SU-DHL-6 (cell line): ENCODE data around the gene B3GAT2.

Source experiments
- EZH2phosphoT487 ChIP-seq: fragments of 200-600 bp; sonication (generic), shearing (Covaris generic); conservative IDR thresholded peaks from 2 replicates; pipeline ENCODE4 v1.6.1; 2018; ENCODE audit warnings: mild to moderate bottlenecking, antibody characterized with exemption, low read length, moderate library complexity, mixed read lengths
- TF ChIP-seq, protein P1 (sequence below): fragments of 200-600 bp; sonication (generic); IDR thresholded peaks from one replicate; pipeline ENCODE4 v1.5.1; 2017; ENCODE audit warnings: antibody characterized with exemption, mild to moderate bottlenecking, low read length, moderate library complexity; ENCODE audit not compliant: insufficient read depth, poor library complexity, severe bottlenecking

GRCh38 chr6:70872469-70872868 lies 84.4 kb downstream of the B3GAT2 start:
- TF ChIP-seq EZH2phosphoT487: no peak
- TF ChIP-seq, protein P1, sequence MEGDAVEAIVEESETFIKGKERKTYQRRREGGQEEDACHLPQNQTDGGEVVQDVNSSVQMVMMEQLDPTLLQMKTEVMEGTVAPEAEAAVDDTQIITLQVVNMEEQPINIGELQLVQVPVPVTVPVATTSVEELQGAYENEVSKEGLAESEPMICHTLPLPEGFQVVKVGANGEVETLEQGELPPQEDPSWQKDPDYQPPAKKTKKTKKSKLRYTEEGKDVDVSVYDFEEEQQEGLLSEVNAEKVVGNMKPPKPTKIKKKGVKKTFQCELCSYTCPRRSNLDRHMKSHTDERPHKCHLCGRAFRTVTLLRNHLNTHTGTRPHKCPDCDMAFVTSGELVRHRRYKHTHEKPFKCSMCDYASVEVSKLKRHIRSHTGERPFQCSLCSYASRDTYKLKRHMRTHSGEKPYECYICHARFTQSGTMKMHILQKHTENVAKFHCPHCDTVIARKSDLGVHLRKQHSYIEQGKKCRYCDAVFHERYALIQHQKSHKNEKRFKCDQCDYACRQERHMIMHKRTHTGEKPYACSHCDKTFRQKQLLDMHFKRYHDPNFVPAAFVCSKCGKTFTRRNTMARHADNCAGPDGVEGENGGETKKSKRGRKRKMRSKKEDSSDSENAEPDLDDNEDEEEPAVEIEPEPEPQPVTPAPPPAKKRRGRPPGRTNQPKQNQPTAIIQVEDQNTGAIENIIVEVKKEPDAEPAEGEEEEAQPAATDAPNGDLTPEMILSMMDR: no peak
